Subcutaneous abdominal adipose tissue (tissue), 5 donors: ENCODE results near the gene LGALS1.

ENCODE experiments used
- H3K27ac ChIP-seq: one replicate; pipeline ENCODE4 v1.7.0; 2013; ENCODE audit warnings: low read depth, mild to moderate bottlenecking, inconsistent platforms, low read length, moderate library complexity
- H3K27me3 ChIP-seq, 5 donors: one replicate each; pipeline ENCODE4 v1.7.0; 2013; ENCODE audit warnings: low read length in 5 of 5, inconsistent platforms in 1 of 5; ENCODE audit not compliant: control insufficient read depth in 5 of 5, insufficient read depth in 4 of 5
- H3K36me3 ChIP-seq, 5 donors: one replicate each; pipeline ENCODE4 v1.7.0; 2013; ENCODE audit warnings: low read length in 5 of 5; ENCODE audit not compliant: control insufficient read depth in 5 of 5, insufficient read depth in 5 of 5
- H3K4me1 ChIP-seq, 5 donors: one replicate each; pipeline ENCODE4 v1.7.0; 2013; ENCODE audit warnings: low read length in 5 of 5, mild to moderate bottlenecking in 3 of 5, moderate library complexity in 1 of 5; ENCODE audit not compliant: control insufficient read depth in 5 of 5, insufficient read depth in 5 of 5
- H3K4me3 ChIP-seq, 5 donors: one replicate each; pipeline ENCODE4 v1.7.0; 2013; ENCODE audit warnings: low read length in 5 of 5, low read depth in 1 of 5
- H3K9ac ChIP-seq, 5 donors: one replicate each; pipeline ENCODE4 v1.7.0; 2013; ENCODE audit warnings: low read length in 5 of 5, mild to moderate bottlenecking in 4 of 5, moderate library complexity in 3 of 5
- H3K9me3 ChIP-seq, 5 donors: one replicate each; pipeline ENCODE4 v1.7.0; 2013; ENCODE audit warnings: low read length in 5 of 5; ENCODE audit not compliant: control insufficient read depth in 5 of 5
- donor health status: healthy.
- donor health status: healthy.
- donor health status: healthy.
- donor health status: healthy.
- donor health status: healthy.

Gene LGALS1

GRCh38 chr22:37638391-37639069, 36.9 kb upstream of the LGALS1 start:
- H3K27ac ChIP-seq: no peak overlapping the region
- peaks cover 10 to 71% (median 56%) of the 10 kb centered on the region in 5 donors for H3K4me1 ChIP-seq
- peak overlapping the region in 1 of 5 donors; percentile 48 for H3K9ac ChIP-seq
- peaks cover 0 to 4% (median 0%) of the 10 kb centered on the region in 5 donors for H3K36me3 ChIP-seq
- peaks cover 0 to 22% (median 0%) of the 10 kb centered on the region in 5 donors for H3K27me3 ChIP-seq
- H3K9me3 ChIP-seq: no peaks in the 10 kb centered on the region
- peak overlapping the region in 4 of 5 donors; percentile 3 to 63 (median 56) for H3K4me3 ChIP-seq

- H3K27me3 ChIP-seq: peaks cover 0 to 22% (median 0%) of the 10 kb centered on the region in 5 donors
- H3K9me3 ChIP-seq: no peaks in the 10 kb centered on the region
- H3K27ac ChIP-seq: no peak within 1 kb of the TSS
- peaks cover 0 to 5% (median 0%) of the 10 kb centered on the region in 5 donors for H3K36me3 ChIP-seq
- peak within 1 kb of the TSS in 4 of 5 donors; percentile 16 to 75 (median 57) for H3K9ac ChIP-seq
- H3K4me1 ChIP-seq: peaks cover 4 to 68% (median 50%) of the 10 kb centered on the region in 5 donors
- H3K4me3 ChIP-seq: peak within 1 kb of the TSS; percentile 54 to 69 (median 57)
Measured at GRCh38 chr22:37639070-37639760, 36.2 kb upstream of the LGALS1 start, which contains the start of gene SH3BP1. SH3BP1 (plus strand) TSS chr22:37639669; CDS start chr22:37639788, 119 bp downstream.

GRCh38 chr22:37639771-37640590, 35.5 kb upstream of the LGALS1 start:
- Histone ChIP-seq H3K9ac (peak overlapping the region in 3 of 5 donors; percentile 41 to 75 (median 73)), H3K27ac (no peak overlapping the region), H3K27me3 (peaks cover 0 to 22% (median 0%) of the 10 kb centered on the region in 5 donors), H3K36me3 (peaks cover 0 to 13% (median 0%) of the 10 kb centered on the region in 5 donors), H3K9me3 (no peaks in the 10 kb centered on the region), H3K4me1 (peaks cover 0 to 60% (median 43%) of the 10 kb centered on the region in 5 donors), H3K4me3 (peak overlapping the region; percentile 54 to 69 (median 57))

GRCh38 chr22:37640591-37641560, 34.6 kb upstream of the LGALS1 start:
- Histone ChIP-seq H3K27me3 (peaks cover 0 to 22% (median 0%) of the 10 kb centered on the region in 5 donors), H3K36me3 (peaks cover 0 to 21% (median 0%) of the 10 kb centered on the region in 5 donors), H3K4me3 (peak overlapping the region; percentile 25 to 63 (median 57)), H3K9me3 (no peaks in the 10 kb centered on the region), H3K4me1 (peaks cover 0 to 55% (median 39%) of the 10 kb centered on the region in 5 donors), H3K9ac (peak overlapping the region in 2 of 5 donors; percentile 41 to 60), H3K27ac (no peak overlapping the region)

- peaks cover 0 to 22% (median 0%) of the 10 kb centered on the region in 5 donors for H3K27me3 ChIP-seq
- peaks cover 0 to 21% (median 0%) of the 10 kb centered on the region in 5 donors for H3K36me3 ChIP-seq
- peaks cover 0 to 48% (median 33%) of the 10 kb centered on the region in 5 donors for H3K4me1 ChIP-seq
- no peak overlapping the region for H3K27ac ChIP-seq
- no peaks in the 10 kb centered on the region for H3K9me3 ChIP-seq
- no peak overlapping the region for H3K9ac ChIP-seq
- no peak overlapping the region for H3K4me3 ChIP-seq
Measured at GRCh38 chr22:37641561-37641949, 33.9 kb upstream of the LGALS1 start.

- Histone ChIP-seq H3K4me3 (no peak overlapping the region), H3K9ac (peak overlapping the region in 1 of 5 donors; percentile 42), H3K27me3 (peaks cover 0 to 20% (median 0%) of the 10 kb centered on the region in 5 donors), H3K4me1 (peaks cover 0 to 34% (median 22%) of the 10 kb centered on the region in 5 donors), H3K27ac (no peak overlapping the region), H3K36me3 (peaks cover 0 to 29% (median 0%) of the 10 kb centered on the region in 5 donors), H3K9me3 (no peaks in the 10 kb centered on the region)
Measured at GRCh38 chr22:37643225-37643847, 32.1 kb upstream of the LGALS1 start.

GRCh38 chr22:37647317-37647716, 28.1 kb upstream of the LGALS1 start:
- Histone ChIP-seq H3K27ac (no peak overlapping the region), H3K9ac (no peak overlapping the region), H3K9me3 (no peaks in the 10 kb centered on the region), H3K27me3 (no peaks in the 10 kb centered on the region), H3K4me1 (peaks cover 0 to 10% (median 6%) of the 10 kb centered on the region in 5 donors), H3K36me3 (peaks cover 0 to 52% (median 5%) of the 10 kb centered on the region in 5 donors), H3K4me3 (no peak overlapping the region)

GRCh38 chr22:37647928-37648327, 27.5 kb upstream of the LGALS1 start:
- Histone ChIP-seq H3K27ac (no peak overlapping the region), H3K27me3 (no peaks in the 10 kb centered on the region), H3K4me1 (peaks cover 0 to 9% (median 6%) of the 10 kb centered on the region in 5 donors), H3K9ac (no peak overlapping the region), H3K9me3 (no peaks in the 10 kb centered on the region), H3K4me3 (no peak overlapping the region), H3K36me3 (peaks cover 0 to 52% (median 5%) of the 10 kb centered on the region in 5 donors)
